PC-3 (cell line): ENCODE data around the gene ERRFI1.
"Not testable (repeated sequence)": the region's sequence is repeated elsewhere in the genome, so short reads cannot be mapped to it uniquely, and the experiment has no call there.

Source experiments
- CTCF ChIP-seq: fragments of 300-600 bp; sonication (generic); conservative IDR thresholded peaks from 2 replicates; pipeline ENCODE4 v1.5.1; 2017; ENCODE audit warnings: antibody characterized with exemption, low read depth, mild to moderate bottlenecking, low read length
- EZH2 ChIP-seq: fragments of 300-600 bp; sonication (generic); IDR thresholded peaks from one replicate; pipeline ENCODE4 v1.6.1; 2017; ENCODE audit warnings: antibody characterized with exemption, mild to moderate bottlenecking, low read length; ENCODE audit not compliant: unreplicated experiment
- EZH2phosphoT487 ChIP-seq: fragments of 300-600 bp; sonication (generic); IDR thresholded peaks from 2 replicates; pipeline ENCODE4 v1.6.1; 2018; ENCODE audit warnings: mild to moderate bottlenecking, antibody characterized with exemption, low read length, borderline replicate concordance

GRCh38 chr1:7963841-7964240, 62.3 kb downstream of the ERRFI1 start:
- not testable (repeated sequence) for TF ChIP-seq CTCF, EZH2, EZH2phosphoT487
